ENCODE measurements around the gene ZFPM1. TPM values are rescaled to one million over a fixed set of nuclear protein-coding genes. Genes with fewer than 3 reads are reported as not detected.
A peak's percentile ranks its signal among the peaks of the same experiment; 100 is the strongest.
"Not testable (repeated sequence)": the region's sequence is repeated elsewhere in the genome, so short reads cannot be mapped to it uniquely, and the experiment has no call there.

ZFPM1 gene
- total RNA-seq, 3 donors from 2014 or later (not counting 1 experiment from before 2014, with no cell fraction given): 56.3 to 71.0 (median 64.6) TPM

DNA sequence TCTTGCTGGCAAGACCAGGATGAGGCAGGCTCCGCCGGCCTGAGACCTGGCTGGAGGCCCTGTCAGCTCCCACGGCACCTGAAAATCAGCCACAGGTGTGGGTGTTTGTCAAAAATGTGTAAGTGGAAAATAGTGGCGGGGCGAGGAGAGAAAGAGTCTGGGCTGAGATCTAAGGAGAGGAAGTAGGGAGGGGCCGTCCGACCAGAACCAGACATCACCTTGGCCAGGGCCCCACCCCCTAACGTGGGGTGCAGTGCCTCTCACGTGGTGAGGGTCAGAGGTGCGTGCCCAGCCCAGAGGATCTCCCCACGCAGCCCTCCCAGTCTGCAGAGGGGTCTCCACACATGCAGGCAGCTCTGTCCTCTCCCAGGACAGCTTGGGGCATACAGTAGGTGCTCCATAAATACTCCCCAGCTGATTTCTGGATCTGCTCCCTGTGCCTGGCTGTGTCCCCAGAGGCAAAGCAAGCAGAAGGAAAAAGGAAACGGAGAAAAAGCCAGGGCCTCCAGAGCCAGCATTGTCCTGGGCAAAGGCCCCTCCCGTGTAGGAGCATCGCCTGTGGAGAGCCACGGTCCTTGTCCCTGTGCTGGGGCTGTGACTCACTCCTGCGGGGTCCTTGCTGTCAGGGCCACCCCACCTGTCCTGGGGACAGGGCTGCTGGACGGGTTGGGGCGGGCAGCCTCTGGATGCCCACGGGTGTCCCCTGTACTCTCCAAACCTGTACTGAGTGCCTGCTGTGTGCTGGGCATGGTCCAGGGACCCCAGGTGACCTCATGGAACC lies 16.7 kb downstream of the ZFPM1 start:
- TF ChIP-seq, protein P1, sequence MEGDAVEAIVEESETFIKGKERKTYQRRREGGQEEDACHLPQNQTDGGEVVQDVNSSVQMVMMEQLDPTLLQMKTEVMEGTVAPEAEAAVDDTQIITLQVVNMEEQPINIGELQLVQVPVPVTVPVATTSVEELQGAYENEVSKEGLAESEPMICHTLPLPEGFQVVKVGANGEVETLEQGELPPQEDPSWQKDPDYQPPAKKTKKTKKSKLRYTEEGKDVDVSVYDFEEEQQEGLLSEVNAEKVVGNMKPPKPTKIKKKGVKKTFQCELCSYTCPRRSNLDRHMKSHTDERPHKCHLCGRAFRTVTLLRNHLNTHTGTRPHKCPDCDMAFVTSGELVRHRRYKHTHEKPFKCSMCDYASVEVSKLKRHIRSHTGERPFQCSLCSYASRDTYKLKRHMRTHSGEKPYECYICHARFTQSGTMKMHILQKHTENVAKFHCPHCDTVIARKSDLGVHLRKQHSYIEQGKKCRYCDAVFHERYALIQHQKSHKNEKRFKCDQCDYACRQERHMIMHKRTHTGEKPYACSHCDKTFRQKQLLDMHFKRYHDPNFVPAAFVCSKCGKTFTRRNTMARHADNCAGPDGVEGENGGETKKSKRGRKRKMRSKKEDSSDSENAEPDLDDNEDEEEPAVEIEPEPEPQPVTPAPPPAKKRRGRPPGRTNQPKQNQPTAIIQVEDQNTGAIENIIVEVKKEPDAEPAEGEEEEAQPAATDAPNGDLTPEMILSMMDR (IDR thresholded peaks at IDR 0.05): no peak
- Histone ChIP-seq H3K27ac (ENCODE audit: low read length) (peak overlapping the region; percentile 72), H3K4me1 (ENCODE audit: control insufficient read depth, insufficient read depth, low read length) (peaks cover 94% of the 10 kb centered on the region), H3K27me3 (ENCODE audit: control insufficient read depth, insufficient read depth, low read length) (no peaks in the 10 kb centered on the region), H3K9me3 (ENCODE audit: control insufficient read depth, insufficient read depth, low read length) (no peaks in the 10 kb centered on the region), H3K36me3 (ENCODE audit: control insufficient read depth, insufficient read depth, low read length) (peaks cover 3% of the 10 kb centered on the region), H3K4me3 (ENCODE audit: low read length) (no peak overlapping the region)
- intact Hi-C loops (cut with micrococcal nuclease): loop anchor here (2.0 to 5.0 kb wide), 2 partner anchors 13 to 37 kb away; no protein-coding TSS in a partner anchor
- DNase-seq: peak in 1 of 2 donors; percentile 67
- H3K36me3 Mint-ChIP-seq: no peaks in the 10 kb centered on the region
- H3K4me3 Mint-ChIP-seq: peak overlapping the region; percentile 77
- no peaks in the 10 kb centered on the region for H3K27me3 Mint-ChIP-seq (ENCODE audit: low read depth in 2 of 2)
- ATAC-seq: peak; percentile 18 to 30 (median 19)
- H3K27ac Mint-ChIP-seq: peak overlapping the region; percentile 81 to 94
- H3K4me1 Mint-ChIP-seq: peaks cover 47 to 73% of the 10 kb centered on the region in 2 donors
- WGBS (ENCODE audit: insufficient coverage): 49% methylated on average over 19 of the region's 19 CpGs
- no peaks in the 10 kb centered on the region for H3K9me3 Mint-ChIP-seq

DNA sequence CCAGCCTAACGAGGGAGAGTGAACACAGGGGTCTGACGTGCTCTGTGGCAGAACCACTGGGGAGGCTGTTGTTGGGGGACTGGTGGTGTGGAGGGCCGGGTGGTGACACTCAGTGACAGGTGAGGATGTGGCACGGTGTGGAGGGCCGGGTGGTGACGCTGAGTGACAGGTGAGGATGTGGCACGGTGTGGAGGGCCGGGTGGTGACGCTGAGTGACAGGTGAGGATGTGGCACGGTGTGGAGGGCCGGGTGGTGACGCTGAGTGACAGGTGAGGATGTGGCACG lies 17.3 kb downstream of the ZFPM1 start:
- not testable (repeated sequence) for H3K27me3 ChIP-seq (ENCODE audit: control insufficient read depth, insufficient read depth, low read length); H3K4me3 ChIP-seq (ENCODE audit: low read length); H3K9me3 ChIP-seq (ENCODE audit: control insufficient read depth, insufficient read depth, low read length); H3K36me3 ChIP-seq (ENCODE audit: control insufficient read depth, insufficient read depth, low read length); H3K9me3 Mint-ChIP-seq; H3K27me3 Mint-ChIP-seq (ENCODE audit: low read depth in 2 of 2); H3K36me3 Mint-ChIP-seq
- ATAC-seq (peak in 2 of 3 donors; percentile 15 to 31), DNase-seq (peak in 1 of 2 donors; percentile 57)
- Mint-ChIP-seq H3K4me1 (peaks cover 43 to 72% of the 10 kb centered on the region in 2 donors), H3K27ac (peak overlapping the region; percentile 81 to 94), H3K4me3 (peak overlapping the region; percentile 66)
- Histone ChIP-seq H3K27ac (ENCODE audit: low read length) (peak overlapping the region; percentile 72), H3K4me1 (ENCODE audit: control insufficient read depth, insufficient read depth, low read length) (peaks cover 95% of the 10 kb centered on the region)
- intact Hi-C loops (cut with micrococcal nuclease): loop anchor here (2.0 to 5.0 kb wide), 2 partner anchors 14 to 37 kb away; no protein-coding TSS in a partner anchor
- WGBS (ENCODE audit: insufficient coverage): 40% methylated on average over 3 of the region's 13 CpGs

DNA sequence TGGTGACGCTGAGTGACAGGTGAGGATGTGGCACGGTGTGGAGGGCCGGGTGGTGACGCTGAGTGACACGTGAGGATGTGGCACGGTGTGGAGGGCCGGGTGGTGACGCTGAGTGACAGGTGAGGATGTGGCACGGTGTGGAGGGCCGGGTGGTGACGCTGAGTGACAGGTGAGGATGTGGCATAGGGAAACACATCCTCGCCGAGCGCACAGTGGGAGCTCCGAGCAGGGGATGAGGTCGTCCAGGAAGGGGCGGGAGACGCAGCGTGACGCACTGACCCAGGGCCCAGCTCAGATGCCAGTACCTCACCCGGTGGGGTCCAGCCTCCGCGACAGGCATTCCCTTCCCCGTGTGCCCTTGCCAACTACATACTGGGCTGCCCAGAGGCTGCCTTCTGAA lies 17.6 kb downstream of the ZFPM1 start:
- H3K27me3 Mint-ChIP-seq (ENCODE audit: low read depth in 2 of 2): not testable (repeated sequence)
- peak overlapping the region; percentile 73 for H3K27ac ChIP-seq (ENCODE audit: low read length)

DNA sequence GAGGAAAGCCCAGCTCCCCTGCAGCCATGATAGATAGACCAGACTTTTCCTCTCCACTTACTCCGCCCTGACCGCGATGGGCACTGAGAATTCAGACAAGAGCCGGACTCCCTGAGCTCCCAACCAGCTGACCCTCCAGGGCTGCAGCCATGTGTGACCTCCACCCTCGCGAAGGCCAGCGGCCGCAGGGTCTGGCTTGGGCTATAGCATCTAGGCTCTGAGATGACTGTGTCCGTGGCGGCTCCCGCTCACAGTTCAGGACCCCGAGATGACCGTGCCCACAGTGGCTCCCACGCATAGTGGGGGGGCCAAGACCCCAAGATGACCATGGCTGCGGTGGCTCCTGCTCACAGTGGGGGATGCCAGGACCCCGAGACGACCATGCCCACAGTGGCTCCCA lies 18.0 kb downstream of the ZFPM1 start:
- ATAC-seq: no peak
- 96% methylated on average over 17 of the region's 17 CpGs for WGBS (ENCODE audit: insufficient coverage)
- no peaks in the 10 kb centered on the region for H3K9me3 Mint-ChIP-seq
- H3K36me3 Mint-ChIP-seq: no peaks in the 10 kb centered on the region
- no peak for DNase-seq
- Histone ChIP-seq H3K36me3 (ENCODE audit: control insufficient read depth, insufficient read depth, low read length) (peaks cover 3% of the 10 kb centered on the region), H3K27ac (ENCODE audit: low read length) (peak overlapping the region; percentile 73), H3K27me3 (ENCODE audit: control insufficient read depth, insufficient read depth, low read length) (no peaks in the 10 kb centered on the region), H3K9me3 (ENCODE audit: control insufficient read depth, insufficient read depth, low read length) (no peaks in the 10 kb centered on the region), H3K4me1 (ENCODE audit: control insufficient read depth, insufficient read depth, low read length) (peaks cover 95% of the 10 kb centered on the region), H3K4me3 (ENCODE audit: low read length) (no peak overlapping the region)
- H3K27me3 Mint-ChIP-seq (ENCODE audit: low read depth in 2 of 2): no peaks in the 10 kb centered on the region
- H3K4me1 Mint-ChIP-seq: peaks cover 41 to 68% of the 10 kb centered on the region in 2 donors
- intact Hi-C loops (cut with micrococcal nuclease): loop anchor here (2.0 to 5.0 kb wide), 2 partner anchors 14 to 36 kb away; no protein-coding TSS in a partner anchor
- TF ChIP-seq, protein P1 (IDR thresholded peaks at IDR 0.05): no peak
- peak overlapping the region; percentile 81 to 94 for H3K27ac Mint-ChIP-seq
- H3K4me3 Mint-ChIP-seq: peak overlapping the region; percentile 63

More for the DNA sequence above, 17.6 kb downstream of the ZFPM1 start:
- Mint-ChIP-seq H3K4me3 (peak overlapping the region; percentile 63), H3K4me1 (peaks cover 43 to 68% of the 10 kb centered on the region in 2 donors), H3K27ac (peak overlapping the region; percentile 81 to 94)
- H3K9me3 Mint-ChIP-seq; H3K9me3 ChIP-seq (ENCODE audit: control insufficient read depth, insufficient read depth, low read length); H3K36me3 ChIP-seq (ENCODE audit: control insufficient read depth, insufficient read depth, low read length); H3K4me3 ChIP-seq (ENCODE audit: low read length); H3K27me3 ChIP-seq (ENCODE audit: control insufficient read depth, insufficient read depth, low read length); H3K36me3 Mint-ChIP-seq: not testable (repeated sequence)
- DNase-seq: peak in 1 of 2 donors; percentile 65
- ATAC-seq: peak in 2 of 3 donors; percentile 14 to 15
- H3K4me1 ChIP-seq (ENCODE audit: control insufficient read depth, insufficient read depth, low read length): peaks cover 95% of the 10 kb centered on the region
- intact Hi-C loops (cut with micrococcal nuclease): loop anchor here (2.0 to 5.0 kb wide), 2 partner anchors 14 to 37 kb away; no protein-coding TSS in a partner anchor
- 52% methylated on average over 16 of the region's 24 CpGs for WGBS (ENCODE audit: insufficient coverage)

Measured in natural killer cell (primary cell).